Colonic mucosa (tissue), 4 donors: ENCODE data around the gene IQGAP2. TPM values are rescaled to one million over a fixed set of nuclear protein-coding genes. Genes with fewer than 3 reads are reported as not detected.

Experiments
- DNase-seq: peaks from one replicate; pipeline ENCODE4 v3.0.0-alpha.2; 2020
- H3K27ac ChIP-seq: fragments of 200-600 bp; one replicate; pipeline ENCODE4 v1.8.0; 2021
- H3K27me3 ChIP-seq: fragments of 200-600 bp; one replicate; pipeline ENCODE4 v1.8.0; 2021
- H3K36me3 ChIP-seq: fragments of 200-600 bp; one replicate; pipeline ENCODE4 v1.8.0; 2021
- H3K4me1 ChIP-seq: fragments of 200-600 bp; one replicate; pipeline ENCODE4 v1.8.0; 2021; ENCODE audit warnings: mild to moderate bottlenecking
- H3K4me3 ChIP-seq: fragments of 200-600 bp; one replicate; pipeline ENCODE4 v1.8.0; 2021
- H3K9ac ChIP-seq, 2 donors: one replicate each; pipeline ENCODE4 v1.7.0; 2013; ENCODE audit warnings: control low read depth in 2 of 2, low read depth in 2 of 2, low read length in 2 of 2
- H3K9me3 ChIP-seq: fragments of 200-600 bp; one replicate; pipeline ENCODE4 v1.8.0; 2021
- CTCF ChIP-seq: fragments of 200-600 bp; IDR thresholded peaks from one replicate; pipeline ENCODE4 v1.8.0; 2022; ENCODE audit warnings: antibody characterized with exemption, mild to moderate bottlenecking
- intact Hi-C: fragments of 100-400 bp; cut with DNase I; formaldehyde crosslinking; loops from one replicate; pipeline ENCODE4 v1.14.1; 2022
- total RNA-seq, 2 donors: library from RNA; stranded (reverse); fragmentation: NEBNext Ultra II Directional in 1 of 2; extraction: Animal tissue kit (Norgen Biotek cat#: 25700) in 1 of 2; gene quantifications; one replicate each; pipeline ENCODE4 v1.2.1, GENCODE V29; 2021
- donor health status: healthy.
- donor health status: DM: no; HTN: no; CAD: no.
- donor health status: DM: no; HTN: no; CAD: no.

Gene IQGAP2
- total RNA-seq, 2 donors from 2014 or later = 62.2 to 75.6 TPM

- Histone ChIP-seq H3K9me3 (no peaks in the 10 kb centered on the region), H3K4me3 (no peak overlapping the region), H3K4me1 (no peaks in the 10 kb centered on the region), H3K36me3 (no peaks in the 10 kb centered on the region), H3K27ac (no peak overlapping the region), H3K9ac (no peak overlapping the region), H3K27me3 (no peaks in the 10 kb centered on the region)
- TF ChIP-seq CTCF = no peak
- no peak for DNase-seq
- intact Hi-C loops = no loop called here
Observed at GRCh38 chr5:76622076-76622475, 219.0 kb downstream of the IQGAP2 start.

- Histone ChIP-seq H3K4me1 (no peaks in the 10 kb centered on the region), H3K9ac (no peak within 1 kb of the TSS), H3K4me3 (no peak within 1 kb of the TSS), H3K27ac (no peak within 1 kb of the TSS), H3K36me3 (no peaks in the 10 kb centered on the region), H3K27me3 (no peaks in the 10 kb centered on the region), H3K9me3 (no peaks in the 10 kb centered on the region)
- intact Hi-C loops = no loop called here
- TF ChIP-seq CTCF = no peak
- DNase-seq = no peak
Observed at GRCh38 chr5:76622973-76623596, 220.0 kb downstream of the IQGAP2 start, which contains the start of gene F2RL2. F2RL2 (minus strand) TSS chr5:76623403; CDS start chr5:76623230, 173 bp downstream.

- Histone ChIP-seq H3K9me3 (no peaks in the 10 kb centered on the region), H3K27me3 (no peaks in the 10 kb centered on the region), H3K4me1 (no peaks in the 10 kb centered on the region), H3K27ac (no peak overlapping the region), H3K36me3 (no peaks in the 10 kb centered on the region), H3K4me3 (no peak overlapping the region), H3K9ac (no peak overlapping the region)
- intact Hi-C loops = no loop called here
- DNase-seq = no peak
- no peak for TF ChIP-seq CTCF
Observed at GRCh38 chr5:76625087-76625815, 222.2 kb downstream of the IQGAP2 start.

GRCh38 chr5:76626738-76627137, 223.7 kb downstream of the IQGAP2 start:
- no peaks in the 10 kb centered on the region for H3K4me1 ChIP-seq
- no peak overlapping the region for H3K4me3 ChIP-seq
- no peak for DNase-seq
- H3K36me3 ChIP-seq = no peaks in the 10 kb centered on the region
- TF ChIP-seq CTCF = no peak
- H3K27me3 ChIP-seq = no peaks in the 10 kb centered on the region
- intact Hi-C loops = no loop called here
- no peak overlapping the region for H3K27ac ChIP-seq
- no peaks in the 10 kb centered on the region for H3K9me3 ChIP-seq
- H3K9ac ChIP-seq = no peak overlapping the region

GRCh38 chr5:76634661-76635060, 231.6 kb downstream of the IQGAP2 start:
- Histone ChIP-seq H3K27ac (no peak overlapping the region), H3K36me3 (no peaks in the 10 kb centered on the region), H3K9me3 (no peaks in the 10 kb centered on the region), H3K27me3 (no peaks in the 10 kb centered on the region), H3K4me1 (no peaks in the 10 kb centered on the region), H3K9ac (no peak overlapping the region), H3K4me3 (no peak overlapping the region)
- intact Hi-C loops = no loop called here
- no peak for DNase-seq
- TF ChIP-seq CTCF = no peak
